ENCODE data around the gene RBM26.

GRCh38 chr13:79314652-79315051, 91.4 kb downstream of the RBM26 start:
- no peak for TF ChIP-seq CTCF (IDR thresholded peaks at IDR 0.05; ENCODE audit: low read depth, low read length, missing input control)
- TF ChIP-seq RAD21 (IDR thresholded peaks at IDR 0.05): no peak
- TF ChIP-seq FOXA1 (IDR thresholded peaks at IDR 0.05): no peak
- TF ChIP-seq TAF1 (conservative IDR thresholded peaks at IDR 0.05): no peak
- no peak for TF ChIP-seq RXRA (IDR thresholded peaks at IDR 0.05)
- TF ChIP-seq FOXA2 (IDR thresholded peaks at IDR 0.05): no peak
- no peak for TF ChIP-seq ATF3 (IDR thresholded peaks at IDR 0.05)
- no peak for TF ChIP-seq YY1 (IDR thresholded peaks at IDR 0.05)
- TF ChIP-seq GABPA (IDR thresholded peaks at IDR 0.05 in 1 of 2, conservative IDR thresholded peaks at IDR 0.05 in 1 of 2): no peak
- no peak for TF ChIP-seq MAX (IDR thresholded peaks at IDR 0.05)
- no peak for TF ChIP-seq SP1 (IDR thresholded peaks at IDR 0.05)
- no peak for TF ChIP-seq JUND (IDR thresholded peaks at IDR 0.05)
- TF ChIP-seq EGR1 (IDR thresholded peaks at IDR 0.05; ENCODE audit: low read depth in 2 of 2): no peak
- TF ChIP-seq ZBTB33 (IDR thresholded peaks at IDR 0.05): no peak
